PC-3 (cell line): ENCODE data around the gene DUS3L. TPM values are rescaled to one million over a fixed set of nuclear protein-coding genes. Genes with fewer than 3 reads are reported as not detected.

Experiments
- ATAC-seq: fragments of 200-7000 bp; cut with Tn5 transposase; 2 replicates; pipeline ENCODE4 v1.9.1; 2020; ENCODE audit warnings: mild to moderate bottlenecking, moderate library complexity
- BruUV-seq: library from RNA; stranded (reverse); fragments of 400-500 nt; replicated peaks from 2 replicates; lab custom pipeline; 2021; lab: Mats Ljungman, UMichigan
- CTCF ChIA-PET: fragments of 300-600 bp; sonication (Branson Sonifier 250); formaldehyde crosslinking; loops from one replicate; lab custom pipeline; 2022; ENCODE audit warnings: antibody characterized with exemption; lab: Charles Lee
- POLR2A ChIA-PET: fragments of 300-600 bp; sonication (Branson Sonifier 250); formaldehyde crosslinking; loops from one replicate; lab custom pipeline; 2022; ENCODE audit warnings: antibody characterized with exemption; ENCODE audit not compliant: unreplicated experiment; lab: Charles Lee
- DNase-seq: peaks from one replicate; pipeline ENCODE4 v3.0.0-alpha.2; 2015
- H2AFZ ChIP-seq: fragments of 300-600 bp; sonication (generic); 2 replicates; pipeline ENCODE4 v1.6.0; 2016; ENCODE audit warnings: antibody characterized with exemption, low read length
- H3F3A ChIP-seq: fragments of 300-600 bp; sonication (generic); one replicate; pipeline ENCODE4 v1.6.0; 2017; ENCODE audit warnings: antibody characterized with exemption, low read length, control low read depth, mild to moderate bottlenecking; ENCODE audit not compliant: unreplicated experiment
- H3K27ac ChIP-seq: fragments of 300-600 bp; sonication (generic); 2 replicates; pipeline ENCODE4 v1.5.1; 2016; ENCODE audit warnings: mild to moderate bottlenecking, low read length
- H3K27me3 ChIP-seq: fragments of 300-600 bp; sonication (generic); 2 replicates; pipeline ENCODE4 v1.6.1; 2016; ENCODE audit warnings: low read length, mixed read lengths
- H3K36me3 ChIP-seq: fragments of 300-600 bp; sonication (generic); 2 replicates; pipeline ENCODE4 v1.6.1; 2016; ENCODE audit warnings: low read depth, mixed run types, low read length, mixed read lengths
- H3K4me1 ChIP-seq: fragments of 300-600 bp; sonication (generic); 2 replicates; pipeline ENCODE4 v1.5.1; 2016; ENCODE audit warnings: low read length; ENCODE audit not compliant: insufficient read depth
- H3K4me2 ChIP-seq: fragments of 300-600 bp; sonication (generic); 2 replicates; pipeline ENCODE4 v1.6.0; 2016; ENCODE audit warnings: low read length
- H3K4me3 ChIP-seq: fragments of 300-600 bp; sonication (generic); 2 replicates; pipeline ENCODE4 v1.5.1; 2016; ENCODE audit warnings: mild to moderate bottlenecking, low read length, mixed read lengths
- H3K79me2 ChIP-seq: fragments of 300-600 bp; sonication (generic); 2 replicates; pipeline ENCODE4 v1.6.1; 2017; ENCODE audit warnings: low read length, mixed read lengths
- H3K9ac ChIP-seq: fragments of 300-600 bp; sonication (generic); 2 replicates; pipeline ENCODE4 v1.6.0; 2016; ENCODE audit warnings: mild to moderate bottlenecking, low read length
- H3K9me2 ChIP-seq: fragments of 300-600 bp; sonication (generic); replicated peaks from 2 replicates; pipeline ENCODE4 v1.6.1; 2016; ENCODE audit warnings: mixed run types, low read length, mixed read lengths
- H3K9me3 ChIP-seq: fragments of 300-600 bp; sonication (generic); 2 replicates; pipeline ENCODE4 v1.6.1; 2016; ENCODE audit warnings: low read length, mixed read lengths
- H4K20me1 ChIP-seq: fragments of 300-600 bp; sonication (generic); 2 replicates; pipeline ENCODE4 v1.6.1; 2016; ENCODE audit warnings: low read length, mixed read lengths
- EZH2 ChIP-seq: fragments of 300-600 bp; sonication (generic); IDR thresholded peaks from one replicate; pipeline ENCODE4 v1.6.1; 2017; ENCODE audit warnings: antibody characterized with exemption, mild to moderate bottlenecking, low read length; ENCODE audit not compliant: unreplicated experiment
- EZH2phosphoT487 ChIP-seq: fragments of 300-600 bp; sonication (generic); IDR thresholded peaks from 2 replicates; pipeline ENCODE4 v1.6.1; 2018; ENCODE audit warnings: mild to moderate bottlenecking, antibody characterized with exemption, low read length, borderline replicate concordance
- intact Hi-C: fragments of 100-400 bp; cut with micrococcal nuclease; formaldehyde crosslinking; loops from 2 replicates; pipeline ENCODE4 v1.9.0; 2023
- total RNA-seq: library from RNA; depleted of rRNA; stranded (reverse); fragments of >200 nt; gene quantifications from 2 replicates; pipeline ENCODE4 v1.2.3, GENCODE V29; 2014
- TF ChIP-seq, protein P1 (sequence below): fragments of 300-600 bp; sonication (generic); conservative IDR thresholded peaks from 2 replicates; pipeline ENCODE4 v1.5.1; 2017; ENCODE audit warnings: antibody characterized with exemption, low read depth, mild to moderate bottlenecking, low read length

The DUS3L gene
- total RNA-seq, 1 experiment from 2014 or later, result 118 TPM

DNA sequence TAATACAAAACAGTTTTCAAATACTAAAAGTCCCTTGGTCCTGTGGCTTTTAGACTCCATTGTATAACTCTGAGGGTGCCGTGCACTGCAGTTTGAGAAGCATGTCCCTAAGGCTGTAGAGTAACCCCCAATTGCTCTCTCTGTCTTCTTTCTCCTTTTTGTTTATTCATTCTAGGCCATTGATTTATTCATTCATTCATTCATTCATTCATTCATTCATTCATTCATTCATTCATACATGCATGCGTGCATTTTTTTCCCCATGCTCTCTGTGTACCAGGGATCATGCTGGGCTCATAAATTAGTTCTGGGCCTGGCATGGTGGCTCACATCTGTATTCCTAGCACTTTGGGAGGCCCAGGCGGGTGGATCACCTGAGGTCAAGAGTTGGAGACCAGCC is 25.7 kb downstream of the DUS3L start:
- ChIA-PET POLR2A (no interaction called here), CTCF (no interaction called here)
- ATAC-seq, result no peak
- Histone ChIP-seq H3F3A (no peaks in the 10 kb centered on the region), H3K9ac (no peak overlapping the region), H3K9me2 (no peaks in the 10 kb centered on the region; the same call in 1 of the 2 replicates), H3K4me1 (no peaks in the 10 kb centered on the region), H2AFZ (no peak overlapping the region), H3K36me3 (no peaks in the 10 kb centered on the region), H3K9me3 (no peaks in the 10 kb centered on the region), H3K27ac (no peak overlapping the region), H4K20me1 (no peaks in the 10 kb centered on the region), H3K27me3 (no peaks in the 10 kb centered on the region), H3K79me2 (no peaks in the 10 kb centered on the region), H3K4me3 (no peak overlapping the region), H3K4me2 (no peak overlapping the region)
- TF ChIP-seq EZH2 (no peak), EZH2phosphoT487 (no peak)
- TF ChIP-seq, protein P1, sequence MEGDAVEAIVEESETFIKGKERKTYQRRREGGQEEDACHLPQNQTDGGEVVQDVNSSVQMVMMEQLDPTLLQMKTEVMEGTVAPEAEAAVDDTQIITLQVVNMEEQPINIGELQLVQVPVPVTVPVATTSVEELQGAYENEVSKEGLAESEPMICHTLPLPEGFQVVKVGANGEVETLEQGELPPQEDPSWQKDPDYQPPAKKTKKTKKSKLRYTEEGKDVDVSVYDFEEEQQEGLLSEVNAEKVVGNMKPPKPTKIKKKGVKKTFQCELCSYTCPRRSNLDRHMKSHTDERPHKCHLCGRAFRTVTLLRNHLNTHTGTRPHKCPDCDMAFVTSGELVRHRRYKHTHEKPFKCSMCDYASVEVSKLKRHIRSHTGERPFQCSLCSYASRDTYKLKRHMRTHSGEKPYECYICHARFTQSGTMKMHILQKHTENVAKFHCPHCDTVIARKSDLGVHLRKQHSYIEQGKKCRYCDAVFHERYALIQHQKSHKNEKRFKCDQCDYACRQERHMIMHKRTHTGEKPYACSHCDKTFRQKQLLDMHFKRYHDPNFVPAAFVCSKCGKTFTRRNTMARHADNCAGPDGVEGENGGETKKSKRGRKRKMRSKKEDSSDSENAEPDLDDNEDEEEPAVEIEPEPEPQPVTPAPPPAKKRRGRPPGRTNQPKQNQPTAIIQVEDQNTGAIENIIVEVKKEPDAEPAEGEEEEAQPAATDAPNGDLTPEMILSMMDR, result no peak
- intact Hi-C loops, result no loop called here
- no peak for DNase-seq
- BruUV-seq, result no TSS peak

DNA sequence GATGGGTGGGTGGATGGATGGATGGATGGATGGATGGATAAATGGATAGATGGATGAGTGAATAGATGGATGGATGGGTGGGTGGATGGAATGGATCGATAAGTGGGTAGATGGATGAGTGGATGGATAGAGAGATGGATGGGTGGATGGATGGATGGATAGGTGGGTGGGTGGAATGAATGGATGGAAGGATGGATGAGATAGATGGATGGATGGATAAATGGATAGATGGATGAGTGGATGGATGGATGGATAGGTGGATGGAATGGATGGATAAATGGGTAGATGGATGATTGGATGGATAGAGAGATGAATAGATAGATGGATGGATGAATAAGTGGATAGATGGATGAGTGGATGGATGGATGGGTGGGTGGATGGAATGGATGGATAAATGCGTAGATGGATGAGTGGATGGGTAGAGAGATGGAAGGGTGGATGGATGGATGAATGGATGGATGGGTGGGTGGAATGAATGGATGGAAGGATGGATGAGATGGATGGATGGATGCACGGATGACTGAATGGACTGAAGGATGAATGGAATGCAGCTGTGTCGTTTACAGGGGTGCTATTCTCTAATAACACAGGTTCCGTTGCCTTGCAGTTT is 28.2 kb downstream of the DUS3L start:
- ATAC-seq (no peak), DNase-seq (no peak)
- intact Hi-C loops, result no loop called here
- no peak overlapping the region for H3K27ac ChIP-seq
- H3K9ac ChIP-seq, result no peak overlapping the region
- no TSS peak for BruUV-seq
- no peaks in the 10 kb centered on the region; the same call in 1 of the 2 replicates for H3K9me2 ChIP-seq
- H3K4me3 ChIP-seq, result no peak overlapping the region
- ChIA-PET POLR2A (no interaction called here), CTCF (no interaction called here)
- H3K27me3 ChIP-seq, result no peaks in the 10 kb centered on the region
- no peak overlapping the region for H3K4me2 ChIP-seq
- H3K36me3 ChIP-seq, result no peaks in the 10 kb centered on the region
- no peaks in the 10 kb centered on the region for H4K20me1 ChIP-seq
- no peaks in the 10 kb centered on the region for H3K9me3 ChIP-seq
- TF ChIP-seq, protein P1, result no peak
- TF ChIP-seq EZH2 (no peak), EZH2phosphoT487 (no peak)
- H3K79me2 ChIP-seq, result no peaks in the 10 kb centered on the region
- H3K4me1 ChIP-seq, result no peaks in the 10 kb centered on the region
- no peak overlapping the region for H2AFZ ChIP-seq
- no peaks in the 10 kb centered on the region for H3F3A ChIP-seq

DNA sequence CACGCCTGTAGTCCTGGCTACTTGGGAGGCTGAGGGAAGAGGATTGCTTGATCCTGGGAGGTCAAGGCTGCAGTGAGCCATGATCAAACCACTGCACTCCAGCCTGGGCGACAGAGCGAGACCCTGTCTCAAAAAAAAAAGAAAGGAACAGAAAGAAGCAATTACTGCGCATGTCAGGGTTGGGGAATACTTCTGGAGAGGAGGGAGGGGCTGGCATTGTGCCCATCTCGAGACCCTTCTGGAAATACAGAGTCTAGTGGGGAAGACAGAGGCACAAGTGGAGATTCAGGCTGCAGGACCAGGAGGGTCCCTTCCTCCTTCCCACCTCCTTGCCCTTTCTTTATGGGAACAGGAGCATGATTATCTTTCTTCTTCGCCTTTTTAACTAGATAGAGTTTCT is 37.2 kb downstream of the DUS3L start:
- POLR2A ChIA-PET, result no interaction called here
- CTCF ChIA-PET, result no interaction called here
- ATAC-seq, result no peak
- no TSS peak for BruUV-seq
- no peak overlapping the region for H3K4me2 ChIP-seq
- no peaks in the 10 kb centered on the region for H4K20me1 ChIP-seq
- H3K79me2 ChIP-seq, result no peaks in the 10 kb centered on the region
- no peaks in the 10 kb centered on the region for H3F3A ChIP-seq
- TF ChIP-seq EZH2phosphoT487 (no peak), EZH2 (no peak)
- TF ChIP-seq, protein P1, result no peak
- no peaks in the 10 kb centered on the region for H3K36me3 ChIP-seq
- no peaks in the 10 kb centered on the region for H3K27me3 ChIP-seq
- no peak overlapping the region for H3K4me3 ChIP-seq
- intact Hi-C loops, result no loop called here
- H2AFZ ChIP-seq, result no peak overlapping the region
- no peaks in the 10 kb centered on the region for H3K4me1 ChIP-seq
- H3K9ac ChIP-seq, result no peak overlapping the region
- no peaks in the 10 kb centered on the region for H3K9me2 ChIP-seq
- no peak overlapping the region for H3K27ac ChIP-seq
- no peaks in the 10 kb centered on the region for H3K9me3 ChIP-seq
- no peak for DNase-seq
